Putamen (tissue), 1 donor: ENCODE measurements around the gene OOSP1.
"Not testable (repeated sequence)": the region's sequence is repeated elsewhere in the genome, so short reads cannot be mapped to it uniquely, and the experiment has no call there.

ENCODE experiments used
- DNase-seq: peaks from one replicate; pipeline ENCODE4 v3.0.0-alpha.2; 2016; ENCODE audit warnings: low spot score

Gene OOSP1

GRCh38 chr11:59960502-59961381 lies 22.5 kb downstream of the OOSP1 start:
- DNase-seq = no peak

- no peak for DNase-seq
These were observed 23.9 kb downstream of the OOSP1 start for GRCh38 chr11:59962107-59962482.

GRCh38 chr11:59963733-59964132 lies 25.5 kb downstream of the OOSP1 start, which contains the start of gene OOSP4A:
Gene OOSP4A, plus strand, starts transcription at chr11:59964033. Its CDS starts 0 bp downstream, at chr11:59964033.
- no peak for DNase-seq

GRCh38 chr11:59965424-59965823 lies 27.2 kb downstream of the OOSP1 start:
- DNase-seq = no peak

GRCh38 chr11:59966201-59966600 lies 28.0 kb downstream of the OOSP1 start:
- DNase-seq = no peak

GRCh38 chr11:59967677-59968394 lies 29.6 kb downstream of the OOSP1 start:
- no peak for DNase-seq

GRCh38 chr11:59968395-59968783 lies 30.2 kb downstream of the OOSP1 start:
- no peak for DNase-seq

GRCh38 chr11:59973097-59973496 lies 34.9 kb downstream of the OOSP1 start:
- DNase-seq = no peak

GRCh38 chr11:59981106-59981770 lies 43.0 kb downstream of the OOSP1 start:
- DNase-seq = no peak

- DNase-seq = not testable (repeated sequence)
These were observed 43.8 kb downstream of the OOSP1 start for GRCh38 chr11:59982037-59982436.

GRCh38 chr11:59983212-59983611 lies 45.0 kb downstream of the OOSP1 start:
- no peak for DNase-seq

- no peak for DNase-seq
These were observed 46.1 kb downstream of the OOSP1 start for GRCh38 chr11:59984368-59984767.

- no peak for DNase-seq
These were observed 52.2 kb downstream of the OOSP1 start for GRCh38 chr11:59990421-59990820.

GRCh38 chr11:59992425-59992824 lies 54.2 kb downstream of the OOSP1 start:
- DNase-seq = no peak

- no peak for DNase-seq
These were observed 59.6 kb downstream of the OOSP1 start for GRCh38 chr11:59997800-59998199.

GRCh38 chr11:59999691-60000090 lies 61.5 kb downstream of the OOSP1 start:
- DNase-seq = no peak

GRCh38 chr11:60003729-60004128 lies 65.5 kb downstream of the OOSP1 start:
- no peak for DNase-seq

- DNase-seq = no peak
These were observed 67.1 kb downstream of the OOSP1 start for GRCh38 chr11:60005360-60005759.
